ENCODE data around the gene MYL12A.
A peak's percentile ranks its signal among the peaks of the same experiment; 100 is the strongest.
"Not testable (repeated sequence)": the region's sequence is repeated elsewhere in the genome, so short reads cannot be mapped to it uniquely, and the experiment has no call there.

MYL12A gene

DNA sequence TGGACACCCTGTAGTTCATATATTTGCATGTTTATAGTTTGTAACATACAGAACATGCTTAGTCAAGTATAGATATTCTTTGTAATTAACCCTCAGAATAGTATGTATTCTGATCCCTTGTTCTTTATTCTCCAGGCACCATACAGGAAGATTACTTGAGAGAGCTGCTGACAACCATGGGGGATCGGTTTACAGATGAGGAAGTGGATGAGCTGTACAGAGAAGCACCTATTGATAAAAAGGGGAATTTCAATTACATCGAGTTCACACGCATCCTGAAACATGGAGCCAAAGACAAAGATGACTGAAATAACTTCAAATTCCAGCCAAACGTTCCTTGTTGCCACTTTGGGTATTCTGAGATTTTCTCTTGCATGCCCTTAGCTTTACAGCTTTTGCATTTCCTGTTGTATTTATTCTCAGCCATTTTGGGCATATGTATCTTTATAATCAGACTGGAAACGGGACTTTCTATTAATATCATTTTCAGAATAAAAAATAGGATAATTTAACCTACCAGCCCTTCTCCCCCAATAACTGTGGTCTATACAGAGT is 8.1 kb downstream of the MYL12A start:
- DNase-seq (ENCODE audit: low read depth): no peak

DNA sequence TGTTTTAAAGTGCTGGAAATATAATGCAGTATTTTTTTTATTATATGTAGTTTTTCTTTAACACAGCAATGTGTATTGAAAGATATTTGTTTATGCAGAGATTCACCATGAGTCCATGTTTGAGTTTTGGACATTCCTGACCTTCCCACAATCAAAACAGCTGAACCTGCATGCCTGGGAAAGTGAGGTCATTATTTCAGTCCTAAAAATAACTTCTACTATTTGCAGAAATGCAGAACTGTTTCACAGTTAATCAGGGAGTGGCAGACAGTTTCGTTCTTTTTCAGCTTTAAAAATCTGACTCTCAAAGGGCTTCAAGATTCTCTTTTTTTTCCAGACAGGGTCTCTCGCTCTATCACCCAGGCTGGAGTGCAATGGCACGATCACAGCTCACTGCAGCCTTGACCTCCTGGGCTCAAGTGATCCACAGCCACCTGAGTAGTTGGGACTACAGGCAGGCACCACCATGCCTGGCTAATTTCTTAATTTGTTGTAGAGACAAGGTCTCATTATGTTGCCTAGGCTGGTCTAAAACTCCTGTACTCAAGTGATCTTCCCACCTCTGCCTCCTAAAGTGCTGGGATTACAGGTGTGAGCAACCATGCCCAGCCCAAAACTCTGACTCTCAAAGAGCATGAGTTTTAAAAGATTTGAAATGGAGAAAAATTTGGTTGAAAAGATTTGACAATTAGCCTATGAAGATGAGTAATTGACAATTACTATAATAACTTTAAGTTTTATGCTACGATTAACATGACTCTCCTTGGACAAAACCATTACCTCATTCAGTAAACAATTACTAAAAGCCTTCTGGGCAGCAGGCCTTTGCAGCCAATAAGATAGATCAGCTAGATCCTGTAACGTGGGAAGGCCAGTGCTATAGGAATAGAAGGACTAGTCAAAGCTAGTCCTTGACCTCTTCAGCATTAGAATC is 9.4 kb downstream of the MYL12A start:
- DNase-seq (ENCODE audit: low read depth): no peak

DNA sequence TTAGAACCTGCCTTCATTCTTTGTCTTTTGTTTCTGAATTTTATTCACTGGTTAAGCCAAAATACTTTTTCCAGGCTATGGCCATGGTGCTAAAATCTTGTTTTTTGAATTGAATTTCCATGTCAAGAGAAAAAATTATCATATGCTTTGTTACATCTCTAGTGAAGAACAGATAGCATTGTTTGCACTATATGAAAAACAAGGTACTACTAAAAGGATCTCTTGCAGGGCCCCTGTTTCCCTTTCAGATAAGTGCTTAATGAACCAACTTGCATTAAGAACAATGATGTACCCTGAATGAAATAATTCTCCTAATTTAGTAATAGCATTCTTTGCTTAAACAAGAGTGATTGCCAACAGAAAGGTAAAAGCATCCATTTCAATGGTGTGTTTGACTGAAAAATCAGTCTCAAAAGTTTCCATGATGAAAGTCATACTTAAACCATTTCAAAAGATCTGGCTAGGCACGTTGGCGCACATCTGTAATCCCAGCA is 10.1 kb downstream of the MYL12A start:
- no peak for DNase-seq (ENCODE audit: low read depth)

DNA sequence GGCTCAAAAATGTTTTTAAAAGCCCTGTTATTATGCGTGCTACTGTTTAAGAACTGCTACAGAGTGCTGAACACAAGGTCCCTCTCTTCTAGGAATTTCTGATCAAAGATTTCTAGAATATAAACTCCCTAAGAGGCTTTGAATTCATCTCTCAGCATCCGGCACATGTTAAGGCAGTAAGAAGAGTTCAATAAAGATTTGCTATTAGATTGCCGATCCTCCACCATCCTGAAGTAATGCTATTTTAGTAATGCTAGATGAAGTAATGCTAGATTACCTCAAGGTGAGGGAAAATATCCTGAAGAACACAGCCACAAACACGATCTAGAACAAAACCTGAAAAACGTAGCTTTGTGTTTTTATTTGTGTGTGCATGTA is 13.4 kb downstream of the MYL12A start:
- no peak for DNase-seq (ENCODE audit: low read depth)

DNA sequence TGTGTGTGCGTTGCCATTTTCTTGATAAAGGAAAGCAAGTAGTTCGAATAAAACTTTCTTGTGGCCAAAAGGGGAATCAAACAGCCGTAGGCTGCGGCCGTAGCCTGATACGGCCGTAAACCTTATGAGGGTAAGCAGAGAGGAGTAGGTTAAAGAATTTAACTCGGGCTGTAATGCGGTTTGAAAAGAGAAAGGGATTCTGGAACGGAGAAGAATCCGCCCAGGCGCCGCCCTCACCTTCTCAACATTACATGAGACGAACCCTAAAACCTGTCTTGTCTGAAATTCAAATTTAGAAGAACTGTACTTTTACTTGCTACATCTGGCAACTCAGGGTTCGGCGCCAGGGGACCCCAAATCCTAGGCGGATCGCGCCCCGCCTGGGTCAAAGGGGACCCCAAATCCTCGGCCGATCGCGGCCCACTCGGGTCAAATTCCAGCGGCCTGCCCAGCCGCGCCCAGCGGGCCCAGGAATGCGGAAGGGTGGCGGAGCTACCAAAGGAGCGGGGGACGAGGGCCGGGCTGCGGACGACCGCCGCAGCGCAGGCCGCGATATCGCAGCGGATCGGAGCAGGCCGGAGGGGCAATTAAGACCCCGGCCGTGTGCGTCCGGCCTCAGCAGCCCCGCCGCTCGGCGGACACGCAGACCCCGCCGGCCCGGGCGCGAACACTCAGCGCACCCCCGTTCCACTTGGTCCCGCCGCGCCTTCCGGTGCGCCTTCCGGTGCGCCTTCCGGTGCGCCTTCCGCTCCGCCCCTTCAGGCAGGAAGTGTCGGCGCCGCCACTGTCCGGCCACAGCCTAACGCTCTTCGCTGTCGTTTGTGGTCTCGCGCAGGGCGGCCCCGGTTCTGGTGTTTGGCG is 14.0 kb downstream of the MYL12A start, which contains the start of gene MYL12B:
MYL12B (plus strand) TSS at position 761 of the 861 bp plus-strand sequence. CDS start 10,766 bp downstream, outside the sequence.
- peak; percentile 54 for DNase-seq (ENCODE audit: low read depth)

DNA sequence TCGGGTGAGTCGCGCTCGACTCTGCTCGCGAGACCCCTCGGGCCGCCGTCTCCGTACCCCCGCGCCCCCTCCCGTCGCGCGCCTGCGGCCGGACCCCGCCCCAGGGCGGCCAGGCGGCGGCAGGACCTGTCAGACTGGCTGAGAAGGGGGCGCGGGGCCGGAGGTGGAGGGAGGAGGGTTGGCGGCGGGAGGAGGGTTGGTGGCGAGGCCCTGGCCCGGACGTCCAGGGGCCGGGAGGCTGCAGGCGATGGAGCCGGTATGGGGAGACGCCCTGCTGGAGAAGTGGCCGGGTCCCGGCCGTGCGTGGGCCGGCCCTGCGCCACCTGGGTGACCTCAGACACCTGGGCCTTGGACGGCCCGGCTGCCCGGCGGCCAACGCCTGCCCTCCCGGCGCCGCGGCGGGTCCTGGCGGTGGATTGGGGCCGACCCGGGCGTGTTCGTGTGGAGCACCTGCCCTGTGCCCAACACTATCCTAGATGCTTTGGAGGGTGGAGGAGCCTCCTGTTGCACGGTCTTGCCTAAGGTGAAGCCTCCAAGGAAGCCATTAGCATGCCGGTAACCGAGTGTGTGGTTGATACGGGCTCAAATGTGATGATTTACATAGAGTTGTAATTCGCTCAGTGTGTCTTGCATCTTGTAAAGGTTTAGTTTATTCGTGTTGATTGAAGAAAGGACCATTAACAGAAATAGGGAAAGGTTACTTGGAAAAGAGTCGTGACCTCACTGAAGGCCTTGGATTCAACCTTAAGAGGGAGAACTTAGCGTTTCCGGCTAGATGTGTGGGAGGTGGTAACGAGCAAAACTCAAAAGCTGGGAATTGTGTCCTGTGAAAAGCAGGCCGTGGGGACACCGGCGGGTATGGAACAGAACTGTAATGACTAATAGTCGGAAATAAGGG is 14.9 kb downstream of the MYL12A start:
- no peak for DNase-seq (ENCODE audit: low read depth)

DNA sequence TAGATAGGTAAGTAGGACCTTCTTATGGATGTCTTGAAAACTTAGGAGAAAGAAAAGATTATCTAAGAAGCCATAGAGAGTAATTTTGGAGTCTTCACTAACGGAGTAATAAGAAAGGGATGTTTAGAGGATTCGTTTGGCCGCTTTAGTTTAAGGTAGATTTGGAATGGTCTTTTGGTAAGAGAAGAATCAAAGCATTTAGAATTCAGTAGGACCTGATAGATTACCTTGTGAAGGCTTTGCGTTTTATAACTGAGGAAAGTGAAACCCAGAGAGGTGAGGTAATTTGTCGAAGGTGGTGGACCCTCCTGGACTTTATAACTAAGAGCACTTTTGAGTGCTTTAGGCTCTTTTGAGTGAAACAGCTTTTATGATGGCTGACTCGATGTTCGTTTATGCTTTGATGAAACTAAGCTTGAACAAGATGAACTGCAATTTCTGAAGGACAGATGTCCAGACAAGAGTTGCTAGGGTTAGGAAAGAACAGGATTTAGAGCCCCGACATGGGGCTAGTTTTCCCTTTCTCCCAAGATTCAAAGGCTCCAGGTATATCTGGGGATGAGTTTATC is 15.6 kb downstream of the MYL12A start:
- no peak for DNase-seq (ENCODE audit: low read depth)

DNA sequence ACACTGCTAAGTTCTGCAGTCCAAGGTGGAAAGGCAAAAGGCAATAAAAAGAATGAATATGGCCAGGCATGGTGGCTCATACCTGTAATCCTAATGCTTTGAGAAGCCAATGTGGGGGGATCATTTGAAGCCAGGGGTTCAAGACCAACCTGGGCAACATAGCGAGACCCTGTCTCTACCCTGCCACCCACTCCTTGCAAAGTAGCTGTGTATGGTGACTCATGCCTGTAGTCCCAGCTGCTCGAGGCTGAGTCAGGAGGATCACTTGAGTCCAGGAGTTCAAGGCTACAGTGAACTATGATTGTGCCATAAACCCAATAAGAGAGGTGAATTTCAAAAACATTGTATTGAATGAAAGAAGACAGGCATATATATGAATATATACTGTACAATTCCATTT is 16.8 kb downstream of the MYL12A start:
- DNase-seq (ENCODE audit: low read depth): no peak

DNA sequence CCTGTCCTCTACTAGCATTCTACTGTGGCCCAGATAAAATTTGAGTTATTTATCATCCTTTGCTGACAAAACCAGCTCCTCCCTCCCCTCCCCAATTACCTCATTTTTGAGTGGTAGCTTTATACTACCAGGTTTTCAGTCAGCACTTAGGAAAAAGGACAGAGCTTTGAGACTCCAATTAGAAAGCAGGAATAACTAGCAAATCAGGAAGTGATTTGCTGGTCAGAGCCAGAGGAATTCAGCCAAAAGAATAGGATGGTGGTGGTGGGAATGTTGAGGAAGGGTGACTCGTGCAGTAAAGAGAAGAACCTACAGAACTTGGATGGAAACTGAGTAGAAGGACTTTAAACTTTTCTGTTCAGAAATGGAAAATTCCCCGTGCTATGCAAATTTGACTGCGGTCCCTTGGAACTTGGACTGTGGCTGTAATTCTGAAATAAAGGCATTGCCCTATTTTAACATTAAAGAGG is 18.0 kb downstream of the MYL12A start:
- no peak for DNase-seq (ENCODE audit: low read depth)

DNA sequence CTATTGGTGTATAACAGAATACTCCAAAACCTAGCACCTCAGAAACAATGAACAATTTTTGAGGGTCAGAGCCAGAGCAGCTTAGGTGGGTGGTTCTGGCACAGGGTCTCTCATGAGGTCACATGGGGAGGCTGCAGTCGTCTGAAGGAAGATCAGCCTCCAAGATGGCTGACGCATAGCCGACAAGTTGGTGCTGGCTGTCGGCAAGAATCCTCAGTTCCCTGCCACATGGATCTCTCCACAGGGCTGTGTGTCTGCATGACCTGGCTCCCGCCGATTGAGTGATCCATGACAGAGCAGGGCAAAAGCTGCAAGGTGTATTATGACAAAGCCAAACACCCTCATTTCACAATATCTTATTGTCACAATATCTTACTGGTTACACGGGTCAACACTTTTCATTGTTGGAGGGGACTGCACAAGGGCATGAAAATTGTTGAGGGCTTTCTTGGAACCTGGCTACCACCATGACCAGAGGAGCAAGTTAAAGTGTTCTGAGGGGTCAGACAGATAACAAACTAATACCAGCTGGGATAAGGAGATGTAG is 18.5 kb downstream of the MYL12A start:
- DNase-seq (ENCODE audit: low read depth): no peak

DNA sequence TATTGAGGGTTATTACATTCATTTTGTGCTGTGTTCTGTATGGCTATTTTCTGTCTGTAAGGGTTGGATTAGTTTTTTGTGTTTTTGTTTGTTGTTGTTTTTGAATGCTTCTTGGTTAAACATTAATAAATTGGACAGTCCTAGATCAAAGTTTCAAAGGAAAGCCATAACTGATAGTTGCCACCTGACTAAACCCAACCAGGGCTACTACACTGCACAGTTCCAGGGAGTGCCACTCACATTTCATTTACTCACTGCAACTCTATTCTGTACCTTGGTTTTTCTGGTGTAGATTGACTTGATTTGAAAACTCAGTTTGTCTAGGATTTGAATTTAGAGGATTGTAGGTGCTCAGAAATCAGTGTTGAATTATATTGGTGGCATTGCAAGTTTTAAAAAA is 20.7 kb downstream of the MYL12A start:
- no peak for DNase-seq (ENCODE audit: low read depth)

DNA sequence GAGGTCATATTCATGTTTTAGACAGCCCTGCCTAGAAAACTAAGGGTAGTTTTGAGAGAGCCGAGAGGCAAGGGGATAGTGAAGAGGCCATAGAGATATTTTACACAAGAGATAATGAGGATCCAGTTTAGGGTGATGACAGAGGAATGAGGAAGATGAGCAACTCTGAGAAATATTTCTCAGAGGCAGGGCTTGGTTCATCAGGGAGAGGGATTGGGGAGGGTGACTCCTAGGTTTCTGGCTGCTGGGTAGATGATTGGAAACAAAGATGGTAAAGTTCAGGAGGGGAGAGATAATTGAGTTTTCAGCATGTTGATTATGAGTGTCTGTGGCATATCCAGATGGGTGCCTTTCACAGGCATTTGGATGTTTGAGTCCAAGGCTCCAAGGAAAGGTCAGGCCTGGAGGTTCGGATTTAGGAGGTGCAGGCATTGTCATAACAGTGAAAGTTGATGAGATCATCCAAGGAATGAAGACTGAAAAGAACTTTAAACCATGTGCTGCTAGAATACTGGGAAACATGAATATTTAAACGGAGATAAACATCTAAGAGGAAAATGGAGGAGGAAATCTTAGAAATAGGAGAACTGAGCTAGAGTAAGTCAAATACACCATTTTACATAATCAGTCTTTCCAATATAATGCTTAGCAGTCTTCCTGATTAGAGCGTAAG is 21.8 kb downstream of the MYL12A start:
- no peak for DNase-seq (ENCODE audit: low read depth)

DNA sequence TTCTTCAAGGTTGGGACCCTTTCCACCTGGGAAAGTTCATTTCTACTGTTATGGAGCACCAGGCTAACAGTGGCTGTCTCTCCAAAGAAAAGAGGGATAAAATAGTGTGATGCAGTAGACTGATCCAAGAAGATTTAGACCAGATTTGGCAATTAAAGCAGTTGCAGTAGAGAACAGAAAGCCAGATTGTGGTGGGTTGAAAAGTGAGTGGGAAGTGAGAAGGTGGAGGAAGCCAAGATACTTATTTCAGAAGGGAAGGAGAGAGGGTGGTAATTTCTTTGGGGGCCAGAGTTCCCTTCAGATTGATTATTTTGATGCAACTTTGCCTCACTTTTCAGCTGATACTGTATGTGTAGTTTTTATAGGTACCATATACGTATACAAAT is 22.3 kb downstream of the MYL12A start:
- DNase-seq (ENCODE audit: low read depth): no peak

DNA sequence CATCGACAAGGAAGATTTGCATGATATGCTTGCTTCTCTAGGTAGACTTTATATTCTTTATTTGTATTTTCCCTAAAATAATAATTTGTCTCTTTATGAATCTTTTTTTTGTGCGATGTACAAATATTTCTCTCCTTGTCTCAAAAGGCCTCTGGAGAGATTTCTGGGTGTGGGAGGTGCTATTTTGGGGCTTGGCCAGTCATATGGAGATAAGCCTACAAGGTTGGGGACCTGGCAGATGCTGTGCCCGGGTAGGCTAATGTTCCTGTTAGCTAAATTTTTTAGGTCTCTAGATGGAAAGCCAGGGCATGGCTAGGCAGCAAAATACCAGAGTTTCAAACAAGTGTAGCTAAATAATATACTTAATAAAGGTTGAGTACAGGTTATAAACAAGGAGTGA is 25.4 kb downstream of the MYL12A start:
- no peak for DNase-seq (ENCODE audit: low read depth)

DNA sequence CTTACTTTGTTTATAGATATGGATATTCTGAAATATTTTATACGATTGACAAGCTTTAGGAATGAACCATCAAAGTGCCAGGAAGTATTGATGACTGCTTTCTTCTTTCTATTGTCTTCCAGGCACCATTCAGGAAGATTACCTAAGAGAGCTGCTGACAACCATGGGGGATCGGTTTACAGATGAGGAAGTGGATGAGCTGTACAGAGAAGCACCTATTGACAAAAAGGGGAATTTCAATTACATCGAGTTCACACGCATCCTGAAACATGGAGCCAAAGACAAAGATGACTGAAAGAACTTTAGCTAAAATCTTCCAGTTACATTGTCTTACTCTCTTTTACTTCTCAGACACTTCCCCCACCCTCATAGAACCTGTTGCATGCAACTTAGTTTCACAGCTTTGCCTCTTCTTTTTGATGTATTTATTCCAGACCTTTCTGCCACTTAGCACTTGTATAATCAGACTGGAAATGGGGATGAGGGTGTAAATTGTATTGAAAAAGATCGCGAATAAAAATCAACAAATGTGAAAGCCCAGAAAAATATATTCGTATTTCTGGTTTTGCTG is 30.1 kb downstream of the MYL12A start:
- not testable (repeated sequence) for DNase-seq (ENCODE audit: low read depth)

DNA sequence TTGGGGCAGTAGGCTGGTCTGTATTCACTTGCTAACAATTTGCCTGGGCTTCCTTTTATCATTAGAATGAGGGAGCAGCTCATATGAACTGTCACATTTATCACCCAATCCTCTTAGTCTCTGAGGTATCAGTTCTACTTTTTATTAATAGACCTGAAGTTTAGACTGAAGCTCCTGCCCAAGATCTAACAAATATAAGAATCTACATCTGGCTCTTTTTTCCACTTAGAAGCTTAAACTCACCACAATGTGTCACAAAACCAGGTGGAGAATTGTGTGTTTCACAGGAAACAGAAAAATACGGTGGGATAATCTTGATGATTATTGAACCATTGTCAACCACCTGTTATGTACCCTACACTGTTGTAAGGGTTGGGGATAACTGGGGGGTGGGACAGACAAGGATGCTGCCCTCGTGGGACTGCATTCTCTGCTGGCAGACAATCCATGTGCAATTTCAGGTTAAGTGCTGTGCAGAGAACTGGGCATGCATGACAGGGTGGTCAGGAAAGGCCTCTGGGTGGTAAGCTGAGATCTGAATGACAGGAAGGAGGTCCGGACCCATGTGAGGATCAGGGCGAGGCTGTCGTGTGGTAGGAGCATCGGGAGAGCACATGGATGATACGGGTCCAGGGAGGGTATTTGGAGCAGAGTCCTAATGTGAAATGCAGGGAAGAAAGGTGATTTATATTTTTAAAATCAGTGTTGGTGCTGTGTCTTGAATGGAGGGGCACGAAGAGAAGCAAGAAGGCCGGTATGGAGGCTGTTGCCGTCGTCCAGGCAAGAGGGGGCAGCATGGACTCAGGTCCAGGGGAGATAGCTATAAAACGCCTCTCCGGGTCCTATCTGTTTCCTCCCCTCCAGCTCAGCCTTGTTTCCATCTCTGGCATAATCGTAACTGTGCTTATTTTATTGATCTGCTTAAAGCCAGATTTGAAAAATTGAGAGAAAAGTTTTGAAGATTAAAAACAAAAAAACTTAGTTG is 31.9 kb downstream of the MYL12A start:
- DNase-seq (ENCODE audit: low read depth): no peak

DNA sequence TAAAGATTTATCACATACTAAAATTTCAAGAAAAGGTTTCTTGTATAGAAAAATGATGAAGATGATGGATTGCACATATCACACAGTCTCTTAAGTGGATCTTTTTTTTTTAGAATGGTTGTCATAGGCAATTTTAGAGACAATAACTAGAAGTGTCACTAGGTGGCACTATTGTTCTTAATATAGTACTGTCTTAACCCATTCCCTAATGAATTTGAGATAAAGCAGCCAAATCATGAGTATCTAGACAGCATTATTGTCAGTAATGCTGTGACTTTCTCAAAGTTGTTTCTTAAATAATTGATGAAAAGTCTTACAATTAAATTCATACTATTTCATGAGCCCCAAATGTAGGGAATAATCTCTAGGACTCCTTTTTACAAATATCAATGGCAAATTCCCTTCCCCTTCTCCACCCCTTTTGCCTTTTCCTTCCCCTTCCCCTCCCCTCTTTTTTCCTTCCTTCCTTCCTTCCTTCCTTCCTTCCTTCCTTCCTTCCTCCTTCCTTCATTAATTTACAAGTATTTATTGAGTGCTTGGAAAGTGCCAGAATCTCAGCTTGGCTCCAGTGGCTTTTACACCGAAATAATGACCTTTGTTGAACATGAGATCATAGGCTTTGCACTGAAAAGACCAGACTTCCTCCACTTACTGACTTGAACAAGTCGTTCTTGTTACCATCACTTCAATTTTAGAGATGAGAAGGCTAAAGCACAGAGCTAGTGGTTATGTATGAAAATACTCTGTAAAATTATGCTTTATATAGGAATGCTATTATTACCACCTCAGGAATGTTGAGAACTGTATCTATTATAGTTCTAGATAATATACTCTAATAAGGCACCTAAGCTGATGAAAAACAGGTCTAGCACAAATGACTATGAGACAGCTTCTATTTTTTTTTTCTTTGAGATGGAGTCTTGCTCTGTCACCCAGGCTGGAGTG is 34.1 kb downstream of the MYL12A start:
- no peak for DNase-seq (ENCODE audit: low read depth)
